HepG2 (cell line): Measurements from ENCODE around the gene RAD18. TPM values are rescaled to one million over a fixed set of nuclear protein-coding genes. Genes with fewer than 3 reads are reported as not detected.
A peak's percentile ranks its signal among the peaks of the same experiment; 100 is the strongest.

Experiments used
- DMTF1 ChIP-seq: sonication (generic); formaldehyde crosslinking; IDR thresholded peaks from 2 replicates; pipeline ENCODE4 v1.4.0; 2020; ENCODE audit warnings: mild to moderate bottlenecking, missing genetic modification reagents
- DPF2 ChIP-seq: sonication (generic); formaldehyde crosslinking; IDR thresholded peaks from 2 replicates; pipeline ENCODE4 v1.4.0; 2020; ENCODE audit warnings: mild to moderate bottlenecking, low read depth, missing genetic modification reagents, borderline replicate concordance
- EZH2 ChIP-seq: conservative IDR thresholded peaks from 2 replicates; pipeline ENCODE4 v1.6.1; 2012; ENCODE audit warnings: mild to moderate bottlenecking, low read depth, low read length, moderate library complexity
- GTF2F1 ChIP-seq: fragments of 150-350 bp; IDR thresholded peaks from 2 replicates; pipeline ENCODE4 v1.6.1; 2014; ENCODE audit warnings: low read length
- HES4 ChIP-seq: sonication (generic); formaldehyde crosslinking; IDR thresholded peaks from 2 replicates; pipeline ENCODE4 v1.9.0; 2021; ENCODE audit warnings: mild to moderate bottlenecking, missing genetic modification reagents, borderline replicate concordance
- HNRNPH1 ChIP-seq: fragments of 200-400 bp; formaldehyde crosslinking; optimal IDR thresholded peaks from 2 replicates; pipeline ENCODE3; 2017; ENCODE audit warnings: mild to moderate bottlenecking, low read depth, low read length
- MYC ChIP-seq: sonication (generic); formaldehyde crosslinking; IDR thresholded peaks from 2 replicates; pipeline ENCODE4 v1.9.0; 2021; ENCODE audit warnings: missing genetic modification reagents, borderline replicate concordance
- NPAS2 ChIP-seq: sonication (generic); formaldehyde crosslinking; IDR thresholded peaks from 2 replicates; pipeline ENCODE4 v1.8.0; 2022; ENCODE audit warnings: mild to moderate bottlenecking, missing genetic modification reagents, borderline replicate concordance
- RFXAP ChIP-seq: sonication (generic); formaldehyde crosslinking; IDR thresholded peaks from 2 replicates; pipeline ENCODE4 v1.4.0; 2020; ENCODE audit warnings: missing genetic modification reagents, borderline replicate concordance
- SMARCC2 ChIP-seq: fragments of 450-650 bp; IDR thresholded peaks from 2 replicates; pipeline ENCODE4 v1.6.1; 2017; ENCODE audit warnings: antibody characterized with exemption, mild to moderate bottlenecking
- SP5 ChIP-seq: IDR thresholded peaks from 2 replicates; pipeline ENCODE4 v1.6.1; 2016; ENCODE audit warnings: low read depth, borderline replicate concordance
- THAP9 ChIP-seq: sonication (generic); formaldehyde crosslinking; IDR thresholded peaks from 2 replicates; pipeline ENCODE4; 2020; ENCODE audit warnings: missing genetic modification reagents, mild to moderate bottlenecking, borderline replicate concordance
- TMF1 ChIP-seq: sonication (generic); formaldehyde crosslinking; IDR thresholded peaks from 2 replicates; pipeline ENCODE4 v1.8.1; 2022; ENCODE audit warnings: low read depth, missing genetic modification reagents
- USF2 ChIP-seq, 2 experiments: sonication (generic) in 1 of 2; formaldehyde crosslinking in 1 of 2; IDR thresholded peaks; 2 replicates each; pipeline versions ENCODE4 v1.5.1 to v1.6.1; 2011 to 2020; ENCODE audit warnings: borderline replicate concordance in 1 of 2, low read depth in 1 of 2, low read length in 1 of 2, mild to moderate bottlenecking in 1 of 2, missing genetic modification reagents in 1 of 2, moderate library complexity in 1 of 2
- YY1 ChIP-seq: IDR thresholded peaks from 2 replicates; pipeline ENCODE4 v1.6.1; 2011; ENCODE audit warnings: low read length, low read depth, moderate library complexity, mild to moderate bottlenecking; ENCODE audit not compliant: insufficient read depth, insufficient replicate concordance
- ZMYM4 ChIP-seq: sonication (generic); formaldehyde crosslinking; IDR thresholded peaks from 2 replicates; pipeline ENCODE4 v1.8.1; 2023; ENCODE audit warnings: mild to moderate bottlenecking, missing genetic modification reagents
- ZNF124 ChIP-seq: sonication (generic); formaldehyde crosslinking; IDR thresholded peaks from 2 replicates; pipeline ENCODE4 v1.4.0; 2020; ENCODE audit warnings: missing genetic modification reagents
- ZNF256 ChIP-seq: sonication (generic); formaldehyde crosslinking; conservative IDR thresholded peaks from 2 replicates; pipeline ENCODE4 v1.4.0; 2020; ENCODE audit warnings: missing genetic modification reagents
- ZNF552 ChIP-seq: sonication (generic); formaldehyde crosslinking; IDR thresholded peaks from 2 replicates; pipeline ENCODE4 v1.9.0; 2022; ENCODE audit warnings: missing genetic modification reagents, mild to moderate bottlenecking, borderline replicate concordance
- polyA plus RNA-seq, 8 experiments: library from polyadenylated mRNA; depleted of rRNA in 3 of 8; stranded (reverse) in 7 of 8; unstranded in 1 of 8; fragments of >200 nt; fragmentation: Illumina TruSeq in 4 of 8; extraction: Trizol in 4 of 8; gene quantifications; 2 replicates each; pipeline versions ENCODE4 v1.2.1 to v1.2.3, GENCODE V29; 2011 to 2016; ENCODE audit warnings: low read depth in 4 of 8, missing spikeins in 1 of 8, mixed read lengths in 1 of 8; ENCODE audit not compliant: insufficient read depth in 1 of 8
- total RNA-seq, 5 experiments: library from RNA; depleted of rRNA; stranded (reverse); fragments of >200 nt; fragmentation: Illumina TruSeq; extraction: Trizol; gene quantifications; 2 replicates each; pipeline ENCODE4 v1.2.3, GENCODE V29; 2016; ENCODE audit warnings: low read depth in 1 of 5

Gene RAD18
- total and polyA plus RNA-seq, 2 of the 13 experiments (the other 11 are each of a cell fraction or from before 2014, with no cell fraction given), result 5.9 to 20.7 TPM

- peak; percentile 56; the same call in 1 of the 2 replicates for TF ChIP-seq SP5 (CRISPR knock-in tag)
- peak; percentile 72; the same call in 1 of the 2 replicates for TF ChIP-seq THAP9
- TF ChIP-seq NPAS2, result no peak
- no peak for TF ChIP-seq SMARCC2
- 0 out of 2 replicates have a peak, but pooled peaks have one; percentile 63 for TF ChIP-seq ZNF124
- TF ChIP-seq DPF2 (CRISPR knock-in tag), result no peak
- no peak for TF ChIP-seq HES4
- TF ChIP-seq MYC (CRISPR knock-in tag), result peak; percentile 34; the same call in 1 of the 2 replicates
- TF ChIP-seq ZNF256 (CRISPR knock-in tag), result no peak
- peak; percentile 66 for TF ChIP-seq TMF1
- TF ChIP-seq USF2 (IDR thresholded peaks at IDR 0.05; ENCODE audit: low read depth, low read length), result no peak
- TF ChIP-seq USF2 (CRISPR knock-in tag; IDR thresholded peaks at IDR 0.05; ENCODE audit: borderline replicate concordance), result 0 out of 2 replicates have a peak, but pooled peaks have one; percentile 22
- TF ChIP-seq GTF2F1, result no peak
- peak; percentile 47 for TF ChIP-seq YY1
- TF ChIP-seq HNRNPH1, result no peak
- TF ChIP-seq DMTF1 (CRISPR knock-in tag), result 0 out of 2 replicates have a peak, but pooled peaks have one; percentile 25
- no peak for TF ChIP-seq EZH2
- TF ChIP-seq RFXAP (CRISPR knock-in tag), result peak; percentile 50; the same call in 1 of the 2 replicates
- TF ChIP-seq ZNF552 (CRISPR knock-in tag), result no peak
- TF ChIP-seq ZMYM4, result peak; percentile 93
These were observed at the start of gene RAD18 (continued) for GRCh38 chr3:8963137-8963853.
